GM23338 (cell line): Measurements from ENCODE around the gene CPTP. TPM values are rescaled to one million over a fixed set of nuclear protein-coding genes. Genes with fewer than 3 reads are reported as not detected.

Experiments used
- ATAC-seq: fragments of 200-7000 bp; cut with Tn5 transposase; 3 replicates; pipeline ENCODE4 v1.9.1; 2020
- DNase-seq: peaks from one replicate; pipeline ENCODE4 v3.0.0-alpha.2; 2015; ENCODE audit warnings: low spot score
- H2AFZ ChIP-seq: fragments of 200-600 bp; sonication (generic); 2 replicates; pipeline ENCODE4 v1.8.0; 2016; ENCODE audit warnings: antibody characterized with exemption, mild to moderate bottlenecking, moderate library complexity
- H3F3A ChIP-seq: fragments of 200-600 bp; sonication (generic); replicated peaks from 2 replicates; pipeline ENCODE4 v1.8.0; 2017; ENCODE audit warnings: antibody characterized with exemption, mixed run types, low read depth
- H3K27ac ChIP-seq: fragments of 200-600 bp; sonication (generic); 2 replicates; pipeline ENCODE4 v1.6.1; 2016; ENCODE audit warnings: low read depth
- H3K27me3 ChIP-seq: fragments of 200-600 bp; sonication (generic); 2 replicates; pipeline ENCODE4 v1.8.0; 2016; ENCODE audit warnings: mild to moderate bottlenecking, mixed run types, moderate library complexity; ENCODE audit not compliant: insufficient read depth
- H3K36me3 ChIP-seq: fragments of 200-600 bp; sonication (generic); 2 replicates; pipeline ENCODE4 v1.8.0; 2016; ENCODE audit warnings: mild to moderate bottlenecking; ENCODE audit not compliant: insufficient read depth
- H3K4me1 ChIP-seq: fragments of 200-600 bp; sonication (generic); 2 replicates; pipeline ENCODE4 v1.8.0; 2016; ENCODE audit warnings: mild to moderate bottlenecking, moderate library complexity; ENCODE audit not compliant: insufficient read depth
- H3K4me2 ChIP-seq: fragments of 200-600 bp; sonication (generic); 2 replicates; pipeline ENCODE4 v1.7.1; 2017; ENCODE audit warnings: mixed run types
- H3K4me3 ChIP-seq: fragments of 200-600 bp; sonication (generic); 2 replicates; pipeline ENCODE4 v1.6.1; 2016; ENCODE audit warnings: mixed run types
- H3K79me2 ChIP-seq: fragments of 200-600 bp; sonication (generic); replicated peaks from 2 replicates; pipeline ENCODE4 v1.8.0; 2017; ENCODE audit warnings: mild to moderate bottlenecking; ENCODE audit not compliant: insufficient read depth
- H3K9me2 ChIP-seq: fragments of 200-600 bp; sonication (generic); 2 replicates; pipeline ENCODE4 v1.8.0; 2017; ENCODE audit not compliant: insufficient read depth
- H4K20me1 ChIP-seq: fragments of 200-600 bp; sonication (generic); replicated peaks from 2 replicates; pipeline ENCODE4 v1.8.0; 2017; ENCODE audit warnings: mild to moderate bottlenecking; ENCODE audit not compliant: insufficient read depth
- H3K27ac Mint-ChIP-seq: 2 replicates; pipeline ENCODE4 v1.8.0; 2020; ENCODE audit warnings: inconsistent platforms, mild to moderate bottlenecking, moderate library complexity, mixed read lengths
- H3K27me3 Mint-ChIP-seq: 3 replicates; pipeline ENCODE4 v1.8.0; 2022; ENCODE audit warnings: low read depth, mild to moderate bottlenecking, moderate library complexity, mixed read lengths, inconsistent platforms; ENCODE audit not compliant: insufficient read depth, poor library complexity
- H3K36me3 Mint-ChIP-seq: 3 replicates; pipeline ENCODE4 v1.8.0; 2021; ENCODE audit warnings: low read depth, mild to moderate bottlenecking, inconsistent platforms, moderate library complexity, mixed read lengths
- H3K4me1 Mint-ChIP-seq: 3 replicates; pipeline ENCODE4 v1.8.0; 2020; ENCODE audit warnings: mild to moderate bottlenecking, inconsistent platforms, mixed read lengths
- H3K4me3 Mint-ChIP-seq: 3 replicates; pipeline ENCODE4 v1.8.0; 2021; ENCODE audit warnings: moderate library complexity, mild to moderate bottlenecking, inconsistent platforms, mixed read lengths
- H3K9me3 Mint-ChIP-seq: 3 replicates; pipeline ENCODE4 v1.8.0; 2020; ENCODE audit warnings: moderate library complexity, mild to moderate bottlenecking, inconsistent platforms, mixed read lengths
- CREB1 ChIP-seq: fragments of 250-450 bp; sonication (Bioruptor Pico); IDR thresholded peaks from 2 replicates; pipeline ENCODE4 v1.5.0; 2020; ENCODE audit warnings: low read depth, mild to moderate bottlenecking, moderate library complexity
- EZH2phosphoT487 ChIP-seq: fragments of 200-600 bp; sonication (generic); IDR thresholded peaks from one replicate; pipeline ENCODE4 v1.8.1; 2018; ENCODE audit warnings: antibody characterized with exemption; ENCODE audit not compliant: unreplicated experiment
- NANOG ChIP-seq: IDR thresholded peaks from 2 replicates; pipeline ENCODE4 v1.6.1; 2016; ENCODE audit warnings: antibody characterized with exemption, borderline replicate concordance
- POLR2AphosphoS5 ChIP-seq: IDR thresholded peaks from 2 replicates; pipeline ENCODE4 v1.6.1; 2016; ENCODE audit warnings: antibody characterized with exemption, low read depth
- STAT1 ChIP-seq: IDR thresholded peaks from one replicate; pipeline ENCODE4 v1.6.1; 2016; ENCODE audit warnings: antibody characterized with exemption; ENCODE audit not compliant: unreplicated experiment
- ZNF331 ChIP-seq: fragments of 250-450 bp; sonication (Bioruptor Pico); IDR thresholded peaks from 2 replicates; pipeline ENCODE4 v1.5.0; 2020; ENCODE audit warnings: low read depth, mild to moderate bottlenecking, moderate library complexity
- ZNF462 ChIP-seq: fragments of 250-450 bp; sonication (Bioruptor Pico); IDR thresholded peaks from 2 replicates; pipeline ENCODE4 v1.5.0; 2020; ENCODE audit warnings: mild to moderate bottlenecking, moderate library complexity
- polyA plus RNA-seq: library from polyadenylated mRNA; unstranded; fragments of >200 nt; fragmentation: Nextera tagmentation; extraction: Ambion mirVana; gene quantifications from 2 replicates; pipeline ENCODE4 v1.2.1, GENCODE V29; 2016
- total RNA-seq: library from RNA; depleted of rRNA; stranded (reverse); fragments of >200 nt; shearing (Covaris generic); gene quantifications from 2 replicates; pipeline ENCODE4 v1.2.3, GENCODE V29; 2014
- TF ChIP-seq, protein P1 (sequence below): IDR thresholded peaks from 2 replicates; pipeline ENCODE4 v1.6.1; 2016; ENCODE audit warnings: antibody characterized with exemption
- TF ChIP-seq, protein P2 (sequence below), 2 experiments: fragments of 200-600 bp in 1 of 2; sonication (generic) in 1 of 2; conservative IDR thresholded peaks; 2 replicates each; pipeline versions ENCODE4 v1.5.1 to v1.6.1; 2016 to 2017; ENCODE audit warnings: antibody characterized with exemption in 2 of 2, low read depth in 2 of 2, mild to moderate bottlenecking in 2 of 2, moderate library complexity in 1 of 2

Gene CPTP
- total and polyA plus RNA-seq, 2 experiments from 2014 or later, result 8.1 to 13.5 TPM

DNA sequence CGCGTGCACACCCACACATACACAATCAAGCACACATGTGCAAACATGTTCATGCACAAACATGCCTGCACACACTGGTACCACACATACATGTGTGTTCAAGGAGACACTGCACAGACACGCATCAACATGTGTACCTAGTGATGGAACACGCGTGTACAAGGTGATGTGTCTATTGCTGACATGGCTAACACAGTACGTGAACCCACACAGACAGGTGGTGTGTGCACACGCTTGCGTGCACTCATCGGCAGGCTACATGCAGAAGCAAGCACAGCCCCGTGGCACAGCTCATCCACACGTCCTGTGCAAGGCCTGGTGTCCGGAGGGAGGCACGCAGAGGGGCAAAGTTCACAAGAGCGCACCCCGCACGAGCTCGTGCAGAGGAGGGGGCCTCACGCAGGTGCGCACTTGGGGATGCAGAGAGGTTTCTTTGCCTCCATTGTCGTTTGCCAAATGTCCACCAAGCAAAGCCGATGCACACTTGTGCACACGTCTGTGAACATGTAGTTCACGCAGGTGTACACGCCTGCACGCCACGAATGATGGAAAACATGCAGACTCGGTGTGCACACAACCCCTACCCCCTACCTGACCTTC, 17.8 kb upstream of the CPTP start:
- Histone ChIP-seq H3K27me3 (no peaks in the 10 kb centered on the region), H3K27ac (no peak overlapping the region), H3K4me3 (peak overlapping the region; percentile 90), H3F3A (peaks cover 8% of the 10 kb centered on the region; the same call in 1 of the 2 replicates), H4K20me1 (no peaks in the 10 kb centered on the region; the same call in 1 of the 2 replicates), H3K9me2 (no peaks in the 10 kb centered on the region), H3K79me2 (peaks cover 5% of the 10 kb centered on the region; the same call in 1 of the 2 replicates), H3K4me1 (peaks cover 7% of the 10 kb centered on the region; the same call in 1 of the 2 replicates), H3K36me3 (no peaks in the 10 kb centered on the region), H2AFZ (no peak overlapping the region), H3K4me2 (peak overlapping the region; percentile 87)
- H3K9me3 Mint-ChIP-seq, result no peaks in the 10 kb centered on the region
- peaks cover 20% of the 10 kb centered on the region for H3K27me3 Mint-ChIP-seq
- H3K4me1 Mint-ChIP-seq, result peaks cover 20% of the 10 kb centered on the region; the same call in 2 of the 3 replicates
- H3K36me3 Mint-ChIP-seq, result peaks cover 6% of the 10 kb centered on the region
- no peak for DNase-seq
- no peak for ATAC-seq
- TF ChIP-seq, protein P1, sequence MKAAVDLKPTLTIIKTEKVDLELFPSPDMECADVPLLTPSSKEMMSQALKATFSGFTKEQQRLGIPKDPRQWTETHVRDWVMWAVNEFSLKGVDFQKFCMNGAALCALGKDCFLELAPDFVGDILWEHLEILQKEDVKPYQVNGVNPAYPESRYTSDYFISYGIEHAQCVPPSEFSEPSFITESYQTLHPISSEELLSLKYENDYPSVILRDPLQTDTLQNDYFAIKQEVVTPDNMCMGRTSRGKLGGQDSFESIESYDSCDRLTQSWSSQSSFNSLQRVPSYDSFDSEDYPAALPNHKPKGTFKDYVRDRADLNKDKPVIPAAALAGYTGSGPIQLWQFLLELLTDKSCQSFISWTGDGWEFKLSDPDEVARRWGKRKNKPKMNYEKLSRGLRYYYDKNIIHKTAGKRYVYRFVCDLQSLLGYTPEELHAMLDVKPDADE, result no peak
- TF ChIP-seq CREB1 (CRISPR knock-in tag) (no peak), POLR2AphosphoS5 (no peak), EZH2phosphoT487 (no peak)
- no peak overlapping the region for H3K27ac Mint-ChIP-seq
- peak overlapping the region; percentile 80 for H3K4me3 Mint-ChIP-seq

- peaks cover 6% of the 10 kb centered on the region for H3K36me3 Mint-ChIP-seq
- ATAC-seq, result no peak
- TF ChIP-seq, protein P2, sequence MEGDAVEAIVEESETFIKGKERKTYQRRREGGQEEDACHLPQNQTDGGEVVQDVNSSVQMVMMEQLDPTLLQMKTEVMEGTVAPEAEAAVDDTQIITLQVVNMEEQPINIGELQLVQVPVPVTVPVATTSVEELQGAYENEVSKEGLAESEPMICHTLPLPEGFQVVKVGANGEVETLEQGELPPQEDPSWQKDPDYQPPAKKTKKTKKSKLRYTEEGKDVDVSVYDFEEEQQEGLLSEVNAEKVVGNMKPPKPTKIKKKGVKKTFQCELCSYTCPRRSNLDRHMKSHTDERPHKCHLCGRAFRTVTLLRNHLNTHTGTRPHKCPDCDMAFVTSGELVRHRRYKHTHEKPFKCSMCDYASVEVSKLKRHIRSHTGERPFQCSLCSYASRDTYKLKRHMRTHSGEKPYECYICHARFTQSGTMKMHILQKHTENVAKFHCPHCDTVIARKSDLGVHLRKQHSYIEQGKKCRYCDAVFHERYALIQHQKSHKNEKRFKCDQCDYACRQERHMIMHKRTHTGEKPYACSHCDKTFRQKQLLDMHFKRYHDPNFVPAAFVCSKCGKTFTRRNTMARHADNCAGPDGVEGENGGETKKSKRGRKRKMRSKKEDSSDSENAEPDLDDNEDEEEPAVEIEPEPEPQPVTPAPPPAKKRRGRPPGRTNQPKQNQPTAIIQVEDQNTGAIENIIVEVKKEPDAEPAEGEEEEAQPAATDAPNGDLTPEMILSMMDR (conservative IDR thresholded peaks at IDR 0.05; ENCODE audit: low read depth in 2 of 2), result no peak
- TF ChIP-seq EZH2phosphoT487, result no peak
- TF ChIP-seq NANOG, result no peak
- TF ChIP-seq POLR2AphosphoS5, result no peak
- no peak for TF ChIP-seq ZNF462 (CRISPR knock-in tag)
- TF ChIP-seq ZNF331, result no peak
- TF ChIP-seq, protein P1, result no peak
- no peak for TF ChIP-seq CREB1 (CRISPR knock-in tag)
- no peak for TF ChIP-seq STAT1
Measured at GRCh38 chr1:1307261-1307922, 17.2 kb upstream of the CPTP start.

More at GRCh38 chr1:1307261-1307922, 17.2 kb upstream of the CPTP start:
- no peaks in the 10 kb centered on the region for H3K27me3 ChIP-seq
- peak overlapping the region; percentile 90 for H3K4me3 ChIP-seq
- H3K4me3 Mint-ChIP-seq, result peak overlapping the region; percentile 80
- peak overlapping the region; percentile 87 for H3K4me2 ChIP-seq
- H3F3A ChIP-seq, result peaks cover 8% of the 10 kb centered on the region; the same call in 1 of the 2 replicates
- H3K9me3 Mint-ChIP-seq, result no peaks in the 10 kb centered on the region
- H3K27ac Mint-ChIP-seq, result no peak overlapping the region
- H3K4me1 Mint-ChIP-seq, result peaks cover 20% of the 10 kb centered on the region; the same call in 2 of the 3 replicates
- peaks cover 20% of the 10 kb centered on the region for H3K27me3 Mint-ChIP-seq
- no peak for DNase-seq
- H3K36me3 ChIP-seq, result no peaks in the 10 kb centered on the region
- H2AFZ ChIP-seq, result no peak overlapping the region
- peaks cover 5% of the 10 kb centered on the region; the same call in 1 of the 2 replicates for H3K79me2 ChIP-seq
- H3K27ac ChIP-seq, result no peak overlapping the region
- no peaks in the 10 kb centered on the region; the same call in 1 of the 2 replicates for H4K20me1 ChIP-seq
- H3K9me2 ChIP-seq, result no peaks in the 10 kb centered on the region
- H3K4me1 ChIP-seq, result peaks cover 7% of the 10 kb centered on the region; the same call in 1 of the 2 replicates
